Measurements from ENCODE around the gene ACOT6.
A peak's percentile ranks its signal among the peaks of the same experiment; 100 is the strongest.
"Not testable (repeated sequence)": the region's sequence is repeated elsewhere in the genome, so short reads cannot be mapped to it uniquely, and the experiment has no call there.

ACOT6 gene
- total RNA-seq = 0 to 0.33 (median 0) reads per million in 17 experiments

DNA sequence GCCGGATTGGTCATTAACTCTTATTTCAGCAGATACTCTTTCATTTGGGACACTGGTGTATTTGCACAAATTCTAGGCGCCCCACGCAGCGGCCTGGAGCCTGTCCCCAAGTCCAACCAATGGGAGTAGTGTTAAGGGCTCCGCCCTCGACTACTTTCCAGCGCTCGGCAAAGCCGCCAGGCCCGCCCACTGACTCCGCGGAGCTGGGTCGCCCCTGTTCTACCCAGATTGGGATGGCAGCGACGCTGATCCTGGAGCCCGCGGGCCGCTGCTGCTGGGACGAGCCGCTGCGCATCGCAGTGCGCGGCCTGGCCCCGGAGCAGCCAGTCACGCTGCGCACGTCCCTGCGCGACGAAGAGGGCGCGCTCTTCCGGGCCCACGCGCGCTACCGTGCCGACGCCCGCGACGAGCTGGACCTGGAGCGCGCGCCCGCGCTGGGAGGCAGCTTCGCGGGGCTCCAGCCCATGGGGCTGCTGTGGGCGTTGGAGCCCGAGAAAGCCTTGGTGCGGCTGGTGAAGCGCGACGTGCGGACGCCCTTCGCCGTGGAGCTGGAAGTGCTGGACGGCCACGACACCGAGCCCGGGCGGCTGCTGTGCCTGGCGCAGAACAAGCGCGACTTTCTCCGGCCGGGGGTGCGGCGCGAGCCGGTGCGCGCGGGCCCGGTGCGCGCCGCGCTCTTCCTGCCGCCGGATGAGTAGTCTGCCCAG lies at the start of gene ACOT6:
Gene ACOT6 (plus strand): TSS at position 179 of the 707 bp plus-strand sequence. CDS start 55 bp downstream, at position 234.
- DNase-seq = peak; percentile 62 to 87 (median 78)

DNA sequence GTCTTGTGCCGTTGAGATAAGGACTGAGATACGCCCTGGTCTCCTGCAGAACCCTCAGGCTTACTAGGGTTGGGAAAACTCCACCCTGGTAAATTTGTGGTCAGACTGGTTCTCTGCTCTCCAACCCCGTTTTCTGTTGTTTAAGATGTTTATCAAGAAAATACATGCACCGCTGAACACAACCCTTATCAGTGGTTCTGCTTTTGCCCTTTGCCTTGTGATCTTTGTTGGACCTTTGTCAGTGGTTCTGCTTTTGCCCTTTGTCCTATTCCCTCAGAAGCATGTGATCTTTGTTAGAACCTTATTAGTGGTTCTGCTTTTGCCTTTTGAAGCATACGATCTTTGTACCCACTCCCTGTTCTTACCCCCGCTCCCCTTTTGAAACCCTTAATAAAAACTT lies 49.6 kb upstream of the ACOT6 start:
- DNase-seq = peak in 3 of 4 experiments; percentile 42 to 46 (median 45)

- DNase-seq = not testable (repeated sequence)
These were observed 45.9 kb upstream of the ACOT6 start for GRCh38 chr14:73566431-73566830.

- DNase-seq = not testable (repeated sequence)
These were observed 45.4 kb upstream of the ACOT6 start for GRCh38 chr14:73566935-73567334.

- no peak for DNase-seq
These were observed 45.0 kb upstream of the ACOT6 start for GRCh38 chr14:73567358-73567757.

- DNase-seq = no peak
These were observed 44.1 kb upstream of the ACOT6 start for GRCh38 chr14:73567951-73568885.

DNA sequence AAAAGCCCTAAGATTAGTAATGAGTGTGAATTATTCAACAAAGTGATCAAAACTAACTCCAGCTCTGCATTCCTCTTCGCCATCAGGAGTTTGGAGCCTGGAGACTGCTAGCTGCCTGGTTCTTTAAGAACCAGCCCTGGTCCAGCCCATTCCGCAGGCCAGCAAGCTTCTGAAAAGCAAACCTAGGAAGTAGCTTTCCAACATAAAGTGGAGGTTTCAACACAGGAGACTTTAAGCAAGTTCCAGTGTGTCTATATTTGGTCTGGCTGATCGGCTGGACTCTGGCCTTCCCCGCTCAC lies 43.5 kb upstream of the ACOT6 start:
- not testable (repeated sequence) for DNase-seq

DNA sequence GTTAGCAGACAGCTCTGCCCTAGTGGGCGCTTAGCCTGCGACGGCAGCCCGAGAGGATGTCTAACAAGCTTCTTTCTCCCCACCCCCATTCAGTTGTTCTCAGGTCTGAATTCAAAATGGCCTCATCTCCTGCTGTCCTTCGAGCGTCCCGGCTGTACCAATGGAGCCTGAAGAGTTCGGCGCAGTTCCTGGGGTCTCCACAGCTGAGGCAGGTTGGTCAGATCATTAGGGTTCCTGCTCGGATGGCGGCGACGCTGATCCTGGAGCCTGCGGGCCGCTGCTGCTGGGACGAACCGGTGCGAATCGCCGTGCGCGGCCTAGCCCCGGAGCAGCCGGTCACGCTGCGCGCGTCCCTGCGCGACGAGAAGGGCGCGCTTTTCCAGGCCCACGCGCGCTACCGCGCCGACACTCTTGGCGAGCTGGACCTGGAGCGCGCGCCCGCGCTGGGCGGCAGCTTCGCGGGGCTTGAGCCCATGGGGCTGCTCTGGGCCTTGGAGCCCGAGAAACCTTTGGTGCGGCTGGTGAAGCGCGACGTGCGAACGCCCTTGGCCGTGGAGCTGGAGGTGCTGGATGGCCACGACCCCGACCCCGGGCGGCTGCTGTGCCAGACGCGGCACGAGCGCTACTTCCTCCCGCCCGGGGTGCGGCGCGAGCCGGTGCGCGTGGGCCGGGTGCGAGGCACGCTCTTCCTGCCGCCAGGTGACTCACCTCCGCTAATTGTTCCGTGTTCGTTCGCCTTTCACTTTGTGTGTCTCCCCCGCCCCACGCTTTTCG lies 42.9 kb upstream of the ACOT6 start, which contains the start of gene ACOT2:
Gene ACOT2 (plus strand): TSS at position 29 of the 774 bp plus-strand sequence. CDS start 28 bp downstream, at position 57.
- peak; percentile 81 to 89 (median 88) for DNase-seq

DNA sequence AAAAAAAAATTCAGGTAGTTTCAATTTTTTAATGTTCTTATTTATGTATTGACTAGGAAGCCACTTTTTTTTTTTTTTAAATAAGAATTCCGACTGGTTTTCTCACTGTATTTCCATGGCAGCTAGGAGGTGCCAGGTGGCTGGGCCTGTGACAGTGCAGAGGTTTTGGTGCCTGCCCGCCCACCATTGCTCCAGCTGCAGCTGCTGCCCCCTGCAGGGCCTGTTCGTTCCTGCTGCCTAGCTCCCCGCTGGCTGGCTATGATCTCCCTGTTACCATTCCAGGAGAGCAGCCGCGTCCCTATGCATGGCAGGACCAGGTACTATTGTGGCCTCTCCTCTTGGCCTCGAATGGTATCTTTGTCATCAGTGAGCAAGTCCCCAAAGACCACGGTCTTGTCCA lies 41.4 kb upstream of the ACOT6 start:
- peak in 2 of 4 experiments; percentile 55 to 69 for DNase-seq

DNA sequence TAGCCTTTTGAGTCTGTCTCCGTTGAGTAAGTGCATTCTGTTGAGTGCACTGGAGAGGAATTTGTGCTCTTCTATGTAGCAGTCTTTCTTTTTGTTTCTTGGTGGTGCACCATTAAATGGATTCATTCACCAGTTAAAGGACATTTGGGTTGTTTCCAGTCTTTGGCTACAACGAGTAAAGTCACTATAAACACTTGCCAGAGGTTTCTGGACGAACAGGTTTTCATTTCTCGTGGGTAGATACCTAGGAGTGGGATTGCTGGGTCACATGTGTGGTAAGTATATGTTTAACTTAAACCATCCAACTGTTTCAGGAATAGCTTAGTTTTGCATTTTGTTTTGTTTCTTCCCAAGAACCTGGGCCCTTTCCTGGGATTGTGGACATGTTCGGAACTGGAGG lies 39.3 kb upstream of the ACOT6 start:
- not testable (repeated sequence) for DNase-seq

- DNase-seq = not testable (repeated sequence)
These were observed 38.6 kb upstream of the ACOT6 start for GRCh38 chr14:73573740-73574139.

GRCh38 chr14:73574251-73574650 lies 38.1 kb upstream of the ACOT6 start:
- peak; percentile 34 to 69 (median 52) for DNase-seq

DNA sequence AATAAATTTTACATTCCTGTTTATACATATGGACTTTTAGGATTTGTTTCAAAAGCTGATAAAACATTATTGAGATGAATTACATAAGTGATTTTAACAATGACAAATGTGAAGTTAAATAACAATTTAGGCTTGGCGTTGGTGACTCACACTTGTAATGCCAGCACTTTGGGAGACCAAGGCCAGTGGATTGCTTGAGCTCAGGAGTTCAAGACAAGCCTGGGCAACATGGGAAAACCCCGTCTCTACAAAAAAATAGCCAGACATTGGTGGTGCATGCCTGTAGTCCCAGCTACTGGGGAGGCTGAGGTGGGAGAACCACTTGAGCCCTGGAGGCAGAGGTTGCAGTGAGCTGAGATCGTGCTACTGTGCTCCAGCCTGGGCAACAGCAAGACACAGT lies 35.9 kb upstream of the ACOT6 start:
- no peak for DNase-seq

DNA sequence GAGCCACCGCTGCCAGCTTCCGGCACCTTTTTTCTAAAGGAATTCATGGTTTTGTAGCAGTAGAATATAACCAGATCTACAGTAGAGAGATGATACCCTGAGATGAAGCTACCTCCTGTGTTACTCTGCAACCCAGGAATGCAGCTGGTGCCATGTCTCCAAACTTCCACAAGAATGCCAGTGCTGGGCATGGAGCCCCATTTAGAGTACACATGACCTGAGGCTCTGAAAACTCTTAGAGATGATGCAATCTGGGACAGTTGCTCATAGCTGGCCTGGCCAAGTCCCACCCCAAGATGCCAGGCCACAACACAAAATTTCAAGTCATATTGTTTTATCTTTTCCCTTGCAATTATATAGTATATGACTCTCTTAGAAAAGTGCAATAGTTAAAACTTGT lies 35.1 kb upstream of the ACOT6 start:
- DNase-seq = not testable (repeated sequence)

GRCh38 chr14:73582102-73582979 lies 30.0 kb upstream of the ACOT6 start:
- DNase-seq = peak; percentile 34 to 63 (median 60)

DNA sequence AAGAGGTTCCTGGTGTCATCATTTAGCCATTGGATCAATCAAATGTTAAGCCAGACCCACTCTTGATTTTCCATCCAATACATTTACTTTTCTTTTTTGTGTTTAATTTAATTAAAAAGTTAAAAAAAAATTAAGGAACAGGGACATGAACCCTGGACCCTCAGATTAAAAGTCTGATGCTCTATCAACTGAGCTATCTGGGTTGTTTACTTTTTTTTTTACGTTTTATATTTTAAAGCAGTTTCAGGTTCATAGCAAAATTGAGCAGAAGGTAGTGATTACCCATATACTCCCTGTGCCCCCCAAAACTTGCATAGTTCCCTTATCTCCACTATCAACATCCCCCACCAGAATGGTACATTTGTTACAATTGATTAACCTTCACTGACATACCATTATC lies 23.6 kb upstream of the ACOT6 start:
- no peak for DNase-seq

- DNase-seq = no peak
These were observed 23.2 kb upstream of the ACOT6 start for GRCh38 chr14:73589116-73589515.

DNA sequence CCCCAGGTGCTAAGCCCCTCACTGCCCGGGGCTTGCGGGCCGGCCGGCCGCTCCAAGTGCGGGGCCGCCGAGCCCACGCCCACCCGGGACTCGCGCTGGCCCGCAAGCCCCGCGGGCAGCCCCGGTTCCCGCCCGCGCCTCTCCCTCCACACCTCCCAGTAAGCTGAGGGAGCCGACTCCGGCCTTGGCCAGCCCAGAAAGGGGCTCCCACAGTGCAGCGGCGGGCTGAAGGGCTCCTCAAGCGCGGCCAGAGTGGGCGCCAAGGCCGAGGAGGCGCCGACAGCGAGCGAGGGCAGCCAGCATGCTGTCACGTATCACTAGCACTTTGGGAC lies 21.7 kb upstream of the ACOT6 start:
- not testable (repeated sequence) for DNase-seq

GRCh38 chr14:73591690-73592449 lies 20.4 kb upstream of the ACOT6 start, which contains the start of gene ACOT4:
Gene ACOT4 (plus strand): TSS chr14:73591873. CDS start chr14:73591960, 87 bp downstream.
- DNase-seq = peak; percentile 44 to 84 (median 62)

DNA sequence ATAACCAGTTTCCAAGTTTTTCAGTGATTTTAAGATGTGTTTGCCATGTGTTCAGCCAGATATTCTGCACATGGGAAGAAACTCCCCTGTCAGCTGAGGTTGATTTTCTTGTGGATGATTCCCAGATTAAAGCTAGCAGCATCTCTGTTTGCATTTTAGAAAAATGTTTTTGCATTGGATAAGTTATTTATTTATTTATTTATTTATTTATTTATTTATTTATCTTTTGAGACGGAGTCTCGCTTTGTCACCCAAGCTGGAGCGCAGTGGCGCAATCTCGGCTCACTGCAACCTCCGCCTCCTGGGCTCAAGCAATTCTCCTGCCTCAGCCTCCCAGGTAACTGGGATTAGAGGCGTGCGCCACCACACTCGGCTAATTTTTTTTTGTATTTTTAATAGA lies 17.8 kb upstream of the ACOT6 start:
- no peak for DNase-seq

DNA sequence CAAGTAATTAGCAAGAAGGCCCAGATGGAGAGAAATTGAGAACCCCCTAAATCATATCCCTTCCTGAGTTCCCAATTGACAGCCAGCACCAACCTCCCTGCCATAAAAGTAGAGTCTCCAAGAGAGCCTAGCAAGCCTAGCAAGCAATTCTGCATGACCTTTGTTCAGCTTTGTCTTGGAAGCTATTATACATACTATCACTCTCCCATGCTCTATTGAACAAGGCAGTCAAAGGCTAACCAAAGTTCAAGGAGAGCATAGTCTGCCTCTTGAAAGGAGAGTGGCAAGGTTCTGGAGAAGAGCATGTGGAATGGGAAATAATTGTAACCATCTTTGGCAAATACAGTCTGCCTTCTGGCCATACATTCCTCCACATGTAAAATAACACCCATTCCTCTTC lies 12.8 kb upstream of the ACOT6 start:
- no peak for DNase-seq
